HG03025 (cell line): Measurements from ENCODE around the gene SFXN1.
A peak's percentile ranks its signal among the peaks of the same experiment; 100 is the strongest.
"Not testable (repeated sequence)": the region's sequence is repeated elsewhere in the genome, so short reads cannot be mapped to it uniquely, and the experiment has no call there.

Source experiments
- ATAC-seq: cut with Tn5 transposase; IDR thresholded peaks from one replicate; pipeline ENCODE4 v1.9.1; 2021; ENCODE audit warnings: mild to moderate bottlenecking, moderate library complexity; ENCODE audit not compliant: unreplicated experiment, low FRiP score

SFXN1 gene

DNA sequence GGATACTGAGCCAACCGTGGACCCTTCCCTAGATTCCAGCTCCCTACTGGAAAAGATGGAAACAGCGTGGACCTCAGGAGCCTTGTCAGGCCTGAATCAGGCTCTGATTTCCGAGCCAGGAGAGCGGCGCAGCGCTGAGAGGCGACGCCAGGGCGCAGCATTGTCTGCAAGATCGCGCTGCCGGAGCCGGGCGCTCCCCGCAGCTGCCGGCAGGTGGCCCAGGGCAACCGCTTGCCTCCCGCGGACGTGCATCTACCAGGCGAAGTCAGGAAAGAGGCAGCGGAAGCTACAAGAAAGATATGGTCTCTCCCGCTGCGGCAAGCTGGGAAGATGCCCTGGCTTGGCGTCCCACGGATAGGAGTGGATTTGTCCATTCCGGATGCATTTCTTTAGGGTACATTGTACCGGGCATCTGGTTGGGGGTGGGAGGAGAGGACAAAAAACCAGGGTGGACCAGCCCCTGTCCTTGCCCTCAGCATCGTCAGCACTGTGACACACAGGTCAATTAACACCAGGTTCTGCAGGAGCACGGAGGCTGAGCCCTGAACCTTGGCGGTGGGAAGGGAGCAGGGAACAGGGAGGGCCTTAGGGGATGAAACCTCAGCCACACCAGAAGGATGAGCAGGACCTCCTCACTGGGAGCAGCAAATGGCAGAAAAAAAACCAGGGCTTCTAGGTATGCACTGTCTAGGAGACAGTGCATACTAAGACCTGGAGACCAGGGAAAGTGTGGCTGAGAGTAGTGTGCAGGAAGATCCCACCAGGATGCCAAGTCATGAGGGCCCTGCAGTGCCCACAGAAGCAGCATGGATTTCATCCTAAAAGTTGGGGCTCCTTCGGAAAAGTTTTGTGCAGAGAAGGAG is 55.9 kb downstream of the SFXN1 start:
- peak; percentile 76 for ATAC-seq

DNA sequence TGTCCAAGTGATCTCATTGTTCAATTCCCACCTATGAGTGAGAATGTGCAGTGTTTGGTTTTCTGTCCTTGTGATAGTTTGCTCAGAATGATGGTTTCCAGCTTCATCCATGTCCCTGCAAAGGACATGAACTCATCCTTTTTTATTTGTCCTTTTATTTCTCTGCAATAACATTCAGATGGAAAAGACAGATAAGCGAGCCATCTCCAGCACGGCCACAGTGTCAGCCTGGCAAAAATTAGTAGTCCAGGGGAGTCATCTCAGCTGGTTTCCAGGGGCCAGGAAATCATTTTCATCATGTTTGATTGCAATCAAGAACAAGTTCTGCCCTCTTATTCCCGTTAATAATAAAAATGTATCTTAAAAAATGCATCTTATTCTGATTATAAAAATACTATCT is 57.0 kb downstream of the SFXN1 start:
- ATAC-seq, result not testable (repeated sequence)

GRCh38 chr5:175535796-175536195 is 57.4 kb downstream of the SFXN1 start:
- no peak for ATAC-seq

- no peak for ATAC-seq
These were observed 60.2 kb downstream of the SFXN1 start for GRCh38 chr5:175538576-175538975.

- ATAC-seq, result no peak
These were observed 61.6 kb downstream of the SFXN1 start for GRCh38 chr5:175539936-175540335.

DNA sequence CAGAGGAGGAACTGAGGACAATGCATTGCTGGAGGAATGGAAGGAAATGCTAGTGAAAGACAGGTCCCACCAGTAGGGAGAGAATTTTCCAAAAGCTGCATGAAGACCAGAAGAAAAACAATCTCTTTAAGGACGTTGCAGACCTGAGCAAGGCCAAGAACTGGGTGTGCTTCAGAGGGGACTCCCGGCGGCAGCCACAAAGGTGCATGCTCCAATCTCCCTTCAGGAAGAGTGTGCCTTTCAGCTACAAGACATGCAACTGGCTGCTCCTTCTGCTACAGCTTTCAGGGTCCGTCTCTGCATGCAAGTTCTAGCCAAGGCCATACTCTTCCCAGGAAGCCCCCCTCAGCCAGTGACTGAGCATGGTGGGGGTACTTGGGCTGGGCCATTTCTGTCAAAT is 62.9 kb downstream of the SFXN1 start:
- ATAC-seq, result no peak

DNA sequence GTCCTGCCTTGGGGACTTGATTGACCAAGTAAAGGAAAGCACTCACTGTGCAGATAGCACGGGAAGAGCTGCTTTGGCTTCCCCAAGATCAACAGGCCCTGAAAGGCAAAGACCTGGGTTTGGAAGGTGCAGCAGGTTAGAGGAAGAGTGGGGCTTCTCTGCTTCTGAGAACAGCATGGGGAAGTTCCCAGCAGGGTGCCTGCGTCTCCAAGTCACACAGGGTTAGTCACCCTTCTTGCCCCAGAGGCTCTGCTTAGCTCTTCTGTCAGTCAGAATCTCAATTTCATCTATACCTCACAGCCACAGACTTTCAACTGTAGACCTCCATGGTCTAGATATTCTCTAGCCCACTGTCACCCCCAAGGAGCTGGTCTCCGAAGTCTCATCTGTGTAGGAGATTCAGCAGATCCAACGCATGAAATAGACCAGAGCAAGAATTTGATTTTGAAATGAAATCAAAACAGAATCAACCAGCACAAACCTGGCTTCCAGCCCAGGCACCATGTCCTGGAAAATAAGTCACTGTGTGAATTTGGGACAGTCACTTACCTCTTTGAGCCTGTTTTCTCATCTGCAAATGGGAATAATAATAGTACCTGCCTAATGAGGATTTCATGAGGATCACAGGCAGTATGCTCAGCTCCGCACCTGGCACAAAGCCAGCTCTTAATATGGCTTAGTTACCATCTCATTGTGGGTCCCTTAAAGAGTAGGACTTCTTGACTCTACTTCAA is 64.0 kb downstream of the SFXN1 start:
- ATAC-seq, result no peak

DNA sequence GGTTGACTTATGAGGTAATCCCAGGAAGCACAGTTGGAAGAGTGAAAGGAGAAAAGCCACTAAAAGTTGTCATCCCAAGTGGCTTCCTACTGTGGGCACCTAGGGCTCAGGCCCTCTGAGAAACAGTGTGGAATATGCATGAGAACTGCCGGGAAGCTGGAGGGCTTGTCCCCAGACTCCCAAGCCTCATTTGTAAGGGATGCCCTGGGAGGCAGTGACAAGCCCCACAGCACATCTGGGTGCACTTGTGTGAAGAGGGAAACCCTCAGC is 64.5 kb downstream of the SFXN1 start:
- no peak for ATAC-seq

GRCh38 chr5:175544108-175544511 is 65.8 kb downstream of the SFXN1 start:
- no peak for ATAC-seq

DNA sequence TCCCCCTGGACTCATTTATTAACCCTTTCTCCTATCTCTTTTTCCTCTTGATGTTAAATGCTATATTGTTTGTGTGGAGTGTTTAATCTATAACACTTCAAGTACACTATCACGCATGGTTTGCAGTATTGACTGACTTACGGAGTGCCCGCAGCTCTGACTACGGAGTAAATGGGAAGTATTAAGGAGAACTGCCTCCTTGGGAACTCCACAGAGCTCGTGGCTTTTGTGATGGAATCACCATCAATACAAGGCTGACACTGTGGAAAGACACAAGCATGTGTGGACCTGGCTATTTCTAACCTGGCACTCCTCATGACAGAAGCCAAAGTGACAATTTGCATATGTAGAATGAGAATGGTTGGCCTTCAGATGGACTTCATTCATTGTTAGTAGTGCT is 66.2 kb downstream of the SFXN1 start:
- ATAC-seq, result no peak

DNA sequence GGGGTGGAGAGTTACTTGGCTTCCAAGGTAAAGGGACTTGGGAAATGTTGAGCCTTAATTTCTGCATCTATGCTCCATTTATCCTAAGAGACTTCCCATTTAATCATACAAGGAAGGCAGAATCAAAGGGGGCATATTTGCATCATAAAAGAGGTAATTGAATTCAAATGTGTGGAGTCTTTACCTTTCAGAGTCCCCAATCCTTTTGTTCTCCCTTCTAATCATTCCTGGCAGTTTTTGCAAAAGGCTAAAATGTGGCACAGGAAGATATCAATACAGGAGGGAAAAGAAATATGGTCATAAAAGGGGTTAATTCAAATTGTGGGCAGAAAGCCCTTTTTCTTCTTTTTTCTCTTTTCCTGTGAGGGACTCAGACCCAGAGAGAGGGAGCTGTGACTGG is 69.5 kb downstream of the SFXN1 start:
- ATAC-seq, result no peak

- no peak for ATAC-seq
These were observed 70.4 kb downstream of the SFXN1 start for GRCh38 chr5:175548626-175549311.

- no peak for ATAC-seq
These were observed 71.9 kb downstream of the SFXN1 start for GRCh38 chr5:175550055-175550805.

DNA sequence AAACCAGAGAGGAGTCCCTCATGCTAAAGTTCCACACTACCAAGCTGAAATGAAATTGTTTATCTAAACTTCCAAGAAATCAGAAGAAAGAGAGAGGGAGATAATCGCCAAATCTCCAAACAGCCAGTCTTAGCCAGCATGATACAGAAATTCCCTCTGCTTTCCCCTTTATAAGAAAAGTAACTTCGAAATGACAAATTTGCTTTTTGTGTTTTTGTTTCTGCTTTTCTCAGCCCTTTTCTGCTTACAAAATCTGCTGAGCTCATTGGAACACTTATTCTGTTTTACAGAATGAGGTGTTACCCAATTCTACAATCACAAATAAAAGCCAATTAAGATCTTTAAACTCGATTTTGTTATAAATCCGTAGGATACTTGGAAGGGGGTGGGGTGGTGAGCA is 72.9 kb downstream of the SFXN1 start:
- no peak for ATAC-seq

- ATAC-seq, result no peak
These were observed 75.9 kb downstream of the SFXN1 start for GRCh38 chr5:175554296-175554695.

- ATAC-seq, result no peak
These were observed 76.9 kb downstream of the SFXN1 start for GRCh38 chr5:175555168-175555785.

GRCh38 chr5:175556794-175557193 is 78.4 kb downstream of the SFXN1 start:
- no peak for ATAC-seq

DNA sequence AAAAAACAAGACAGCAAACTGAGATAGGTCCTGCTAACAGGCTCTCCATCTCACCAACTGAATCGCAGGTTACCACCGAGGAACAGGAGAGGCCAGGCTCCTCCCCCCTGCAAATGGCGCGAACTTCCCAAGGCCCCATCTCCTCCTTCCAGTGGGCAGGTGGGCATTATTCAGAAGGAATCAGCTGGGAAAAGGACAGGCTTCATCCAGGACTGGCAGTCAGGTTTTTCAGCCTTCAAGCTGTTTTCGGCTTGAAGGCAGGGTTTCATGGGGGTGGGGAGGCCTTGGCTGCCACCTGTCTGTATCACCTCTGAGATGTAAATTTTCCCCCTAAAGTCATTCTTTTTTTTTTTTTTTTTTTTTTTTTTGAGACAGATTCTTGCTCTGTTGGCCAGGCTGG is 79.4 kb downstream of the SFXN1 start:
- no peak for ATAC-seq

- no peak for ATAC-seq
These were observed 80.6 kb downstream of the SFXN1 start for GRCh38 chr5:175558801-175559480.

DNA sequence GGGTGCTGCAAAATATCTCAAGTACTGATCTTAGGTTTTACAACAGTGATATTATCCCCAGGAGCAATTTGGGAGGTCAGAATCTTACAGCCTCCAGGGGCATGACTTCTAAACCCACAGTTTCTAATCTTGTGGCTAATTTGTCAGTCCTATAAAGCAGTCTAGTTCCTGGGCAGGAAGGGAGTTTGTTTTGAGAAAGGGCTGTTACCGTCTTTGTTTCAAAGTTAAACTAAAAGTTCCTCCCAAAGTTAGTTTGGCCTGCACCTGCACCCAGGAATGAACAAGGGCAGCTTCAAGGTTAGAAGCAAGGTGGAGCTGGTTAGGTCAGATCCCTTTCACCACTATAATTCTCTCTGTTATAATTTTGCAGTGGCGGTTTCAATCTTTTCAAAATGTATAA is 81.7 kb downstream of the SFXN1 start:
- no peak for ATAC-seq
